Mammary epithelial cell (primary cell): ENCODE results near the gene NOC4L.

Experiments used
- EZH2 ChIP-seq: IDR thresholded peaks from 2 replicates; pipeline ENCODE4 v1.6.1; 2012; ENCODE audit warnings: low read length, inconsistent platforms, borderline replicate concordance
- TF ChIP-seq, protein P1 (sequence below), 2 donors: IDR thresholded peaks in 1 of 2; conservative IDR thresholded peaks in 1 of 2; 2 replicates each; pipeline ENCODE4 v1.5.1; 2011 to 2012; ENCODE audit warnings: inconsistent platforms in 2 of 2, low read length in 2 of 2, mild to moderate bottlenecking in 2 of 2, control low read depth in 1 of 2, low read depth in 1 of 2; ENCODE audit not compliant: insufficient read depth in 1 of 2; ENCODE audit errors: extremely low read depth in 1 of 2

DNA sequence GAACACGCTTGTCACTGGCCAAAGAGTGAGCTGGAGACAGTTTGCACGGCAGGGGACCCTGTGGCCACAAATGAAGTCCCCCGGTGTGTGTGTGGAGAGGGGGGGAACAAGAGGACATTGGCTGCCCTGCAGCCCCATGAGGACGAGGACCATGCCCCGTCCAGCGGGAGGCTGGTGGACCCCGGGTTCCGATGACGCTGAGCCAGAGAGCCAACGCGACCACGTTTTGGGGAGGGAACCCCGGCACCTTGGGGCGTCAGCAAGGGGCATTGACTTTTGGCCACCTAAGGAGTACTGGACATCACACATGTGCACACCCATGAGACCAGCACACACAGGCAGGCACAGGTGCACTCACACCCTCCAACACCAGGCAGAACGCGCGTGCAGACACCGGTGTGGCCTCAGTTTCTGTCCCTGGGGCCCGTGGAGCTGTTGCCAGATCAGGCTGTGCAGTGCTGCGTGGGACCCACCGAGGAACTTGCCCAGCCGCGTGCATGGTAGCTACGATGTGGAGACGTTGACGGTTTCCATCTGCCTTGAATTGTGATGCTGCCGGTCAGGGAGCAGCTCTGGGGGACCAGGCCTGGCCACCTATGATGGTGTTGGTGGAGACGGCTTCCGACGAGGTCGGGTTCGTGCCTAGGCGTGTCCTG is 26.5 kb downstream of the NOC4L start:
- TF ChIP-seq, protein P1, sequence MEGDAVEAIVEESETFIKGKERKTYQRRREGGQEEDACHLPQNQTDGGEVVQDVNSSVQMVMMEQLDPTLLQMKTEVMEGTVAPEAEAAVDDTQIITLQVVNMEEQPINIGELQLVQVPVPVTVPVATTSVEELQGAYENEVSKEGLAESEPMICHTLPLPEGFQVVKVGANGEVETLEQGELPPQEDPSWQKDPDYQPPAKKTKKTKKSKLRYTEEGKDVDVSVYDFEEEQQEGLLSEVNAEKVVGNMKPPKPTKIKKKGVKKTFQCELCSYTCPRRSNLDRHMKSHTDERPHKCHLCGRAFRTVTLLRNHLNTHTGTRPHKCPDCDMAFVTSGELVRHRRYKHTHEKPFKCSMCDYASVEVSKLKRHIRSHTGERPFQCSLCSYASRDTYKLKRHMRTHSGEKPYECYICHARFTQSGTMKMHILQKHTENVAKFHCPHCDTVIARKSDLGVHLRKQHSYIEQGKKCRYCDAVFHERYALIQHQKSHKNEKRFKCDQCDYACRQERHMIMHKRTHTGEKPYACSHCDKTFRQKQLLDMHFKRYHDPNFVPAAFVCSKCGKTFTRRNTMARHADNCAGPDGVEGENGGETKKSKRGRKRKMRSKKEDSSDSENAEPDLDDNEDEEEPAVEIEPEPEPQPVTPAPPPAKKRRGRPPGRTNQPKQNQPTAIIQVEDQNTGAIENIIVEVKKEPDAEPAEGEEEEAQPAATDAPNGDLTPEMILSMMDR (conservative IDR thresholded peaks at IDR 0.05 in 1 of 2, IDR thresholded peaks at IDR 0.05 in 1 of 2; ENCODE audit: extremely low read depth in 1 of 2, insufficient read depth in 1 of 2, low read depth in 1 of 2, low read length in 2 of 2), result no peak
- TF ChIP-seq EZH2, result no peak
